GM12864 (cell line): ENCODE data around the gene WASL.
"Not testable (repeated sequence)": the region's sequence is repeated elsewhere in the genome, so short reads cannot be mapped to it uniquely, and the experiment has no call there.

Source experiments
- DNase-seq: peaks from one replicate; pipeline ENCODE4 v3.0.0-alpha.2; 2011; ENCODE audit warnings: low read depth
- H3K4me3 ChIP-seq: 2 replicates; pipeline ENCODE4 v1.5.1; 2011; ENCODE audit warnings: mild to moderate bottlenecking, low read depth, low read length, control low read depth
- CTCF ChIP-seq: IDR thresholded peaks from 2 replicates; pipeline ENCODE4 v1.5.1; 2011; ENCODE audit warnings: low read depth, mild to moderate bottlenecking, moderate library complexity, low read length, control low read depth, inconsistent platforms; ENCODE audit errors: missing control alignments

The WASL gene

GRCh38 chr7:123724817-123725253 is 24.0 kb downstream of the WASL start:
- no peak overlapping the region for H3K4me3 ChIP-seq
- DNase-seq: no peak
- no peak for TF ChIP-seq CTCF

GRCh38 chr7:123723913-123724312 is 24.9 kb downstream of the WASL start:
- DNase-seq: no peak

GRCh38 chr7:123720527-123720926 is 28.3 kb downstream of the WASL start:
- DNase-seq, H3K4me3 ChIP-seq: not testable (repeated sequence)

More at GRCh38 chr7:123723913-123724312, 24.9 kb downstream of the WASL start:
- TF ChIP-seq CTCF: no peak
- no peak overlapping the region for H3K4me3 ChIP-seq

- H3K4me3 ChIP-seq: no peak overlapping the region
- DNase-seq: no peak
- TF ChIP-seq CTCF: no peak
Observed at GRCh38 chr7:123719197-123719721, 29.5 kb downstream of the WASL start.

GRCh38 chr7:123718773-123719172 is 30.0 kb downstream of the WASL start:
- no peak for TF ChIP-seq CTCF
- DNase-seq: no peak
- H3K4me3 ChIP-seq: no peak overlapping the region

- H3K4me3 ChIP-seq: no peak overlapping the region
- TF ChIP-seq CTCF: no peak
- no peak for DNase-seq
Observed at GRCh38 chr7:123717689-123718088, 31.1 kb downstream of the WASL start.

- no peak overlapping the region for H3K4me3 ChIP-seq
- no peak for TF ChIP-seq CTCF
- DNase-seq: no peak
Observed at GRCh38 chr7:123716877-123717276, 31.9 kb downstream of the WASL start.
